Hepatocyte (in vitro differentiated cells): ENCODE measurements around the gene ATXN7L3. TPM values are rescaled to one million over a fixed set of nuclear protein-coding genes. Genes with fewer than 3 reads are reported as not detected.

Experiments used
- DNase-seq: peaks from one replicate; pipeline ENCODE4 v3.0.0-alpha.2; 2016; ENCODE audit warnings: low spot score
- H2AFZ ChIP-seq: fragments of 200-600 bp; sonication (generic); 2 replicates; pipeline ENCODE4 v1.6.0; 2016; ENCODE audit warnings: antibody characterized with exemption, mild to moderate bottlenecking
- H3K27ac ChIP-seq: fragments of 200-600 bp; sonication (generic); 2 replicates; pipeline ENCODE4 v1.5.1; 2016; ENCODE audit warnings: mild to moderate bottlenecking
- H3K27me3 ChIP-seq: fragments of 200-600 bp; sonication (generic); 2 replicates; pipeline ENCODE4 v1.6.1; 2016
- H3K36me3 ChIP-seq: fragments of 200-600 bp; sonication (generic); replicated peaks from 2 replicates; pipeline ENCODE4 v1.5.1; 2016; ENCODE audit warnings: low read depth; ENCODE audit not compliant: insufficient read depth
- H3K4me1 ChIP-seq: fragments of 200-600 bp; sonication (generic); 2 replicates; pipeline ENCODE4 v1.5.1; 2016; ENCODE audit warnings: mild to moderate bottlenecking, moderate library complexity; ENCODE audit not compliant: insufficient read depth
- H3K4me2 ChIP-seq: fragments of 200-600 bp; sonication (generic); 2 replicates; pipeline ENCODE4 v1.6.0; 2016
- H3K4me3 ChIP-seq: fragments of 200-600 bp; sonication (generic); 2 replicates; pipeline ENCODE4 v1.5.1; 2016; ENCODE audit warnings: mild to moderate bottlenecking
- H3K79me2 ChIP-seq: fragments of 200-600 bp; sonication (generic); 2 replicates; pipeline ENCODE4 v1.6.0; 2017; ENCODE audit warnings: mild to moderate bottlenecking
- H3K9me2 ChIP-seq: fragments of 200-600 bp; sonication (generic); replicated peaks from 2 replicates; pipeline ENCODE4 v1.6.0; 2017; ENCODE audit warnings: mild to moderate bottlenecking; ENCODE audit not compliant: insufficient read depth
- H3K9me3 ChIP-seq: fragments of 200-600 bp; sonication (generic); 2 replicates; pipeline ENCODE4 v1.5.1; 2016; ENCODE audit warnings: low read depth, mild to moderate bottlenecking
- H4K20me1 ChIP-seq: fragments of 200-600 bp; sonication (generic); 2 replicates; pipeline ENCODE4 v1.6.0; 2016; ENCODE audit warnings: mild to moderate bottlenecking; ENCODE audit not compliant: insufficient read depth, poor library complexity, severe bottlenecking
- EZH2 ChIP-seq: fragments of 200-600 bp; sonication (generic); IDR thresholded peaks from 2 replicates; pipeline ENCODE4 v1.6.1; 2016; ENCODE audit warnings: antibody characterized with exemption, mild to moderate bottlenecking, borderline replicate concordance
- EZH2phosphoT487 ChIP-seq: fragments of 200-600 bp; sonication (generic); IDR thresholded peaks from one replicate; pipeline ENCODE4 v1.6.1; 2018; ENCODE audit warnings: antibody characterized with exemption, mild to moderate bottlenecking, low read depth, moderate library complexity; ENCODE audit not compliant: unreplicated experiment, severe bottlenecking
- WGBS: methylation state at CpG from one replicate; pipeline ENCODE4 v1.1.6; 2016; ENCODE audit warnings: low lambda C conversion rate; ENCODE audit errors: missing lambda C conversion rate; 5-methylcytosine and 5-hydroxymethylcytosine counted together
- polyA plus RNA-seq: library from polyadenylated mRNA; unstranded; fragments of >200 nt; fragmentation: Nextera tagmentation; extraction: Ambion mirVana; gene quantifications from 2 replicates; pipeline ENCODE4 v1.2.1, GENCODE V29; 2016
- total RNA-seq: library from RNA; depleted of rRNA; stranded (reverse); fragments of >200 nt; gene quantifications from 2 replicates; pipeline ENCODE4 v1.2.3, GENCODE V29; 2014
- TF ChIP-seq, protein P1 (sequence below): fragments of 200-600 bp; sonication (generic); IDR thresholded peaks from 2 replicates; pipeline ENCODE4 v1.5.1; 2016; ENCODE audit warnings: antibody characterized with exemption, mild to moderate bottlenecking; ENCODE audit not compliant: poor library complexity

Gene ATXN7L3
- total and polyA plus RNA-seq, 2 experiments from 2014 or later: 28.7 to 64.0 TPM

DNA sequence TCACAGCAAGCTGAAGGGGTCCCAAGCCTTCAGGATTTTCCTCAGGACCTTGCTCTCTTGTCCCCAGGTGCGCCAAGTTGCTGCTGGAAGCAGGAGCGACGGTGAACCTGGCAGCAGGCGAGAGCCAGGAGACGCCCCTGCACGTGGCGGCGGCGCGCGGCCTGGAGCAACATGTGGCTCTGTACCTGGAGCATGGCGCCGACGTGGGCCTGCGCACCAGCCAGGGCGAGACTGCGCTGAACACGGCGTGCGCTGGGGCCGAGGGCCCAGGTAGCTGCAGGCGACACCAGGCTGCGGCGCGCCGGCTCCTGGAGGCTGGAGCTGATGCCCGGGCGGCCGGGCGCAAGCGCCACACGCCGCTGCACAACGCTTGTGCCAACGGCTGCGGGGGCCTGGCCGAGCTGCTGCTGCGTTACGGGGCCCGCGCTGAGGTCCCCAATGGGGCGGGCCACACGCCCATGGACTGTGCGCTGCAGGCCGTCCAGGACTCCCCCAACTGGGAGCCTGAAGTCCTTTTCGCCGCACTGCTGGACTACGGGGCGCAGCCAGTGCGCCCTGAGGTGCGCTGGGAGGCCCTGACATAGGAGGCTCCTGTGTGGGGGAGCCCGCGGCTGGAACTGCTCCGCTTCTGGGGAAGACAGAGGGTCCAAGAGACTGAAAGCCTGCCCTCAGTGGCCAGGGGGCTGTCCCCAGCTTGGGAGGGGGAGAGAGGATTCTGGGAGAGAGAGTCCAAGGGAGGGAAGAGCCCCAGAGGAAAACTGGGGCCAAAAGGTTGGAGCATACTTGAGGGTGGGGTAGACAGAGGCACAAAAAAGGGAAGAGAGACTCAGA, 22.8 kb downstream of the ATXN7L3 start:
- H2AFZ ChIP-seq: no peak overlapping the region
- 99% methylated on average over 44 of the region's 54 CpGs for whole genome bisulfite sequencing

DNA sequence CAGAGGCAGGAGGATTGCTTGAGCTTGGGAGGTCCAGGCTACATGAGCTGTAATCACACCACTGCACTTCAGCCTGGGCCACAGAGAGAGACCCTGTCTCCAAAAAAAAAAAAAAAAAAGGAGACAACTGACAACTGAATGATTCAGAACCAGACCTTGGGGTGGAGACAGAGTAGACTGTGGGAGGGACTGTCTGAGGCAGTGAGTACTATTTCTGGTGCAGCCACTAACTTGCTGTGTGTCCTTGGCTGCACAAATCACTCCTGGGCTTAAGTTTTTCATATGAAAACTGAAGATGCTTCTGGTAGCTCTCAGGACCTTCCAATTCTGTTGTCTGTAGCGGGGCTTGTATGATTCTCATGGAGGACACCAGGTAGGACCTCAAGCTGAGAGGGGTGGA, 23.4 kb downstream of the ATXN7L3 start:
- Histone ChIP-seq H2AFZ (no peak overlapping the region), H3K4me2 (no peak overlapping the region), H3K9me2 (no peaks in the 10 kb centered on the region), H3K4me1 (no peaks in the 10 kb centered on the region), H4K20me1 (no peaks in the 10 kb centered on the region), H3K36me3 (no peaks in the 10 kb centered on the region), H3K27me3 (no peaks in the 10 kb centered on the region), H3K4me3 (no peak overlapping the region), H3K79me2 (no peaks in the 10 kb centered on the region), H3K9me3 (no peaks in the 10 kb centered on the region), H3K27ac (no peak overlapping the region)
- no peak for DNase-seq
- WGBS: 89% methylated on average over 1 of the region's 1 CpG
- no peak for TF ChIP-seq EZH2
- TF ChIP-seq EZH2phosphoT487: no peak
- TF ChIP-seq, protein P1, sequence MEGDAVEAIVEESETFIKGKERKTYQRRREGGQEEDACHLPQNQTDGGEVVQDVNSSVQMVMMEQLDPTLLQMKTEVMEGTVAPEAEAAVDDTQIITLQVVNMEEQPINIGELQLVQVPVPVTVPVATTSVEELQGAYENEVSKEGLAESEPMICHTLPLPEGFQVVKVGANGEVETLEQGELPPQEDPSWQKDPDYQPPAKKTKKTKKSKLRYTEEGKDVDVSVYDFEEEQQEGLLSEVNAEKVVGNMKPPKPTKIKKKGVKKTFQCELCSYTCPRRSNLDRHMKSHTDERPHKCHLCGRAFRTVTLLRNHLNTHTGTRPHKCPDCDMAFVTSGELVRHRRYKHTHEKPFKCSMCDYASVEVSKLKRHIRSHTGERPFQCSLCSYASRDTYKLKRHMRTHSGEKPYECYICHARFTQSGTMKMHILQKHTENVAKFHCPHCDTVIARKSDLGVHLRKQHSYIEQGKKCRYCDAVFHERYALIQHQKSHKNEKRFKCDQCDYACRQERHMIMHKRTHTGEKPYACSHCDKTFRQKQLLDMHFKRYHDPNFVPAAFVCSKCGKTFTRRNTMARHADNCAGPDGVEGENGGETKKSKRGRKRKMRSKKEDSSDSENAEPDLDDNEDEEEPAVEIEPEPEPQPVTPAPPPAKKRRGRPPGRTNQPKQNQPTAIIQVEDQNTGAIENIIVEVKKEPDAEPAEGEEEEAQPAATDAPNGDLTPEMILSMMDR: no peak

More for the DNA sequence above, 22.8 kb downstream of the ATXN7L3 start:
- Histone ChIP-seq H3K36me3 (no peaks in the 10 kb centered on the region), H3K4me2 (no peak overlapping the region), H3K27ac (no peak overlapping the region), H3K79me2 (no peaks in the 10 kb centered on the region), H3K9me3 (no peaks in the 10 kb centered on the region), H3K9me2 (no peaks in the 10 kb centered on the region), H4K20me1 (no peaks in the 10 kb centered on the region), H3K27me3 (no peaks in the 10 kb centered on the region), H3K4me1 (no peaks in the 10 kb centered on the region), H3K4me3 (no peak overlapping the region)
- no peak for TF ChIP-seq EZH2phosphoT487
- TF ChIP-seq, protein P1: no peak
- no peak for TF ChIP-seq EZH2
- peak; percentile 3 for DNase-seq

DNA sequence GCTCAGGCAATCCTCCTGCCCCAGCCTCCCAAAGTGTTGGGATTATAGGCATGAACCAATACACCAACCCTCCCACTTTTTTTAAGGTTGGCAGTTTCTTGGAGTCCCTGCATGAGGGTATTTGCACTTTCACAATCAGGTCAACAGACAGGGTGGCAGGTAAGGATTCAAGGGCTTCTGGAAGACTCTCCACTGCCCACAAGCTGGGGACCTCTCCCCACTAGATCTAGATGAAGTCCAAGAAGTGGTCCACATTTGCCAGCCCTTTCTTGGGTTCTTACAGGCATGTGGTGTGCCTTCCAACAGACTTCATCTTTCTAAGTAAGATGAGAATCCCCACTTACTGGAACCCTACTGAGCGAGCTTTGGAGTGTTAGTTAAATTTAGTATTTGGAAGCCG, 25.3 kb downstream of the ATXN7L3 start:
- no peak for DNase-seq
- WGBS: 98% methylated on average over 2 of the region's 2 CpGs

More for the DNA sequence above, 25.3 kb downstream of the ATXN7L3 start:
- H3K79me2 ChIP-seq: no peaks in the 10 kb centered on the region
- H2AFZ ChIP-seq: no peak overlapping the region
- H3K4me1 ChIP-seq: peaks cover 14% of the 10 kb centered on the region
- H3K27me3 ChIP-seq: no peaks in the 10 kb centered on the region
- H3K4me2 ChIP-seq: no peak overlapping the region
- no peaks in the 10 kb centered on the region for H3K9me2 ChIP-seq
- H3K27ac ChIP-seq: no peak overlapping the region
- H3K36me3 ChIP-seq: no peaks in the 10 kb centered on the region
- H3K4me3 ChIP-seq: no peak overlapping the region
- no peaks in the 10 kb centered on the region for H4K20me1 ChIP-seq
- no peaks in the 10 kb centered on the region for H3K9me3 ChIP-seq
- TF ChIP-seq, protein P1: no peak
- TF ChIP-seq EZH2phosphoT487 (no peak), EZH2 (no peak)
